PFSK-1 (cell line): ENCODE data around the gene USF1.

Source experiments
- FOXP2 ChIP-seq: optimal IDR thresholded peaks from 2 replicates; pipeline ENCODE3; 2011; ENCODE audit warnings: borderline replicate concordance, control low read depth, inconsistent platforms; ENCODE audit not compliant: insufficient read depth; ENCODE audit errors: extremely low read length, extremely low read depth
- POLR2AphosphoS5 ChIP-seq: IDR thresholded peaks from 2 replicates; pipeline ENCODE4 v1.6.1; 2012; ENCODE audit warnings: low read depth, mild to moderate bottlenecking, control low read depth, low read length, moderate library complexity
- TAF1 ChIP-seq: IDR thresholded peaks from 2 replicates; pipeline ENCODE4 v1.6.1; 2012; ENCODE audit warnings: low read length, control low read depth, borderline replicate concordance; ENCODE audit not compliant: insufficient read depth

DNA sequence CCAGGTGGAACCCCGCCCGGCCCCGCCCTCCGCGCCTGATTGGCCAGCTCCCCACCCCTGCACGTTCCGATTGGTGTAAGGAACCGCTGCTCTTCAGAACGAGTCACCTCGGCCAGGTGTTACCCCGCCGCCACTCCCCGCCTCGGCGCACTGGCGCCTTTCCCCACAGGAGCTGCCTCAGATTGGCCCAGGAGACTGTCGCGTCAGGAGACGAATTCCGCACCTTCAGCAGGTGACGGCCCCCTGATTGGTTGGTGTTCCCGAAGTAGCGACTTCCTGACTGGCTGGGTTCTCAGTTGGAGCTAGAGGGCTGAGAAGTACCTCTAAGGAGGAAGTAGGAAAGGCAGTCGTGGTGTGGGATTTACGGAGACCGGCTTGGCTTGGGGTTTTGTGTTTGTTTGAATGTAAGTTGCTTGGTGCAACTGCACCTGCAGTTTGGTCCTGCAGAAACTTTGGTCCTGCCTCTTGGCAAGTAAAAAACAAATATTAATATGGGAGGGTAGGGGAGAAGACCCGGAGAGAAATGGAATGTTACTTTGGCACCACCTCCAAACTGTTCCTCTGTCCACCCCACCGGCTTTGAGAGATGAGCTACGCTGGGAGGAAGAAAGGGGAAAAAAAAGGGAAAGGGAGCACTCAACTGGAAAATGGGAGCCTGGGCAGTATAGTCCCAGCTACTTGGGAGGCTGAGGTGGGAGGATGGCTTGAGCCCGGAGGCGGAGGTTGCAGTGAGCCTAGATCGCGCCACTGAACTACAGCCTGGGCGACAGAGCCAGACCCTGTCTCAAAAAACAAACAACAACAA lies 24.4 kb downstream of the USF1 start:
- no peak for TF ChIP-seq FOXP2
- no peak for TF ChIP-seq POLR2AphosphoS5
- no peak for TF ChIP-seq TAF1
